ENCODE measurements around the gene MPC1. TPM values are rescaled to one million over a fixed set of nuclear protein-coding genes. Genes with fewer than 3 reads are reported as not detected.

MPC1 gene
- total RNA-seq, 2 donors from 2014 or later, result 93.7 to 144 TPM

GRCh38 chr6:166335378-166336302 lies 47.1 kb downstream of the MPC1 start:
- no peaks in the 10 kb centered on the region for H3K27me3 ChIP-seq
- no peak overlapping the region for H3K27ac ChIP-seq
- TF ChIP-seq CTCF (IDR thresholded peaks at IDR 0.05), result no peak
- H3K9me3 ChIP-seq, result no peaks in the 10 kb centered on the region
- H3K9ac ChIP-seq (ENCODE audit: low read depth in 2 of 2, low read length in 2 of 2), result no peak overlapping the region
- H3K36me3 ChIP-seq, result no peaks in the 10 kb centered on the region
- H3K4me1 ChIP-seq, result peaks cover 8% of the 10 kb centered on the region
- H3K4me3 ChIP-seq, result no peak overlapping the region
- DNase-seq, result no peak
- intact Hi-C loops (cut with DNase I), result no loop called here

- intact Hi-C loops (cut with DNase I), result no loop called here
- DNase-seq, result no peak
- Histone ChIP-seq H3K27me3 (no peaks in the 10 kb centered on the region), H3K4me3 (no peak overlapping the region), H3K9me3 (no peaks in the 10 kb centered on the region), H3K4me1 (peaks cover 11% of the 10 kb centered on the region), H3K9ac (ENCODE audit: low read depth in 2 of 2, low read length in 2 of 2) (no peak overlapping the region), H3K36me3 (no peaks in the 10 kb centered on the region), H3K27ac (no peak overlapping the region)
- no peak for TF ChIP-seq CTCF (IDR thresholded peaks at IDR 0.05)
These were observed 47.9 kb downstream of the MPC1 start for GRCh38 chr6:166334878-166335277.

- no peaks in the 10 kb centered on the region for H3K9me3 ChIP-seq
- DNase-seq, result no peak
- TF ChIP-seq CTCF (IDR thresholded peaks at IDR 0.05), result no peak
- H3K4me3 ChIP-seq, result no peak overlapping the region
- H3K27me3 ChIP-seq, result no peaks in the 10 kb centered on the region
- intact Hi-C loops (cut with DNase I), result no loop called here
- peaks cover 11% of the 10 kb centered on the region for H3K4me1 ChIP-seq
- no peaks in the 10 kb centered on the region for H3K36me3 ChIP-seq
- no peak overlapping the region for H3K9ac ChIP-seq (ENCODE audit: low read depth in 2 of 2, low read length in 2 of 2)
- no peak overlapping the region for H3K27ac ChIP-seq
These were observed 49.4 kb downstream of the MPC1 start for GRCh38 chr6:166333172-166333995.

- Histone ChIP-seq H3K4me3 (no peak overlapping the region), H3K36me3 (no peaks in the 10 kb centered on the region)
These were observed 51.0 kb downstream of the MPC1 start for GRCh38 chr6:166331503-166332415.

More at GRCh38 chr6:166331503-166332415, 51.0 kb downstream of the MPC1 start:
- peaks cover 11% of the 10 kb centered on the region for H3K4me1 ChIP-seq
- no peaks in the 10 kb centered on the region for H3K27me3 ChIP-seq
- no peak overlapping the region for H3K27ac ChIP-seq
- intact Hi-C loops (cut with DNase I), result no loop called here
- DNase-seq, result no peak
- no peaks in the 10 kb centered on the region for H3K9me3 ChIP-seq
- TF ChIP-seq CTCF (IDR thresholded peaks at IDR 0.05), result no peak
- no peak overlapping the region for H3K9ac ChIP-seq (ENCODE audit: low read depth in 2 of 2, low read length in 2 of 2)

Data from colonic mucosa (tissue), 4 donors.